SK-N-SH (cell line): ENCODE results near the gene OCA2. TPM values are rescaled to one million over a fixed set of nuclear protein-coding genes. Genes with fewer than 3 reads are reported as not detected.
A peak's percentile ranks its signal among the peaks of the same experiment; 100 is the strongest.

Experiments
- CTCF ChIA-PET: fragments of 300-600, 350-600 bp; formaldehyde crosslinking; extraction: SDS; loops from one replicate; lab custom pipeline; 2021; lab: Yijun Ruan, JAX
- POLR2A ChIA-PET: fragments of 350-600 bp; sonication (Branson Sonifier 250); formaldehyde crosslinking; extraction: SDS; loops from one replicate; lab custom pipeline; 2020; ENCODE audit warnings: antibody characterized with exemption, inconsistent platforms; lab: Yijun Ruan, JAX
- DNase-seq: peaks from one replicate; pipeline ENCODE4 v3.0.0; 2012
- H2AFZ ChIP-seq: fragments of 200-600 bp; sonication (generic); 2 replicates; pipeline ENCODE4 v1.8.1; 2016; ENCODE audit warnings: antibody characterized with exemption, mild to moderate bottlenecking, low read depth
- H3F3A ChIP-seq: fragments of 200-600 bp; sonication (generic); replicated peaks from 2 replicates; pipeline ENCODE3; 2016; ENCODE audit warnings: antibody characterized with exemption, mild to moderate bottlenecking; ENCODE audit not compliant: insufficient read depth
- H3K27ac ChIP-seq, 2 experiments: fragments of 200-500 bp in 1 of 2; fragments of 200-600 bp in 1 of 2; sonication (Bioruptor generic) in 1 of 2; sonication (generic), shearing (Covaris generic) in 1 of 2; 2 replicates each; pipeline versions ENCODE4 v1.5.1 to v1.6.1; 2014 to 2016; ENCODE audit warnings: low read depth in 2 of 2, inconsistent platforms in 1 of 2, low read length in 1 of 2, mild to moderate bottlenecking in 1 of 2, mixed read lengths in 1 of 2
- H3K27me3 ChIP-seq: fragments of 200-600 bp; sonication (generic), shearing (Covaris generic); 2 replicates; pipeline ENCODE4 v1.6.1; 2016; ENCODE audit warnings: mixed run types; ENCODE audit not compliant: insufficient read depth
- H3K36me3 ChIP-seq, 2 experiments: fragments of 200-500 bp in 1 of 2; fragments of 200-600 bp in 1 of 2; sonication (Bioruptor generic) in 1 of 2; sonication (generic) in 1 of 2; replicated peaks in 1 of 2; 2 replicates each; pipeline versions ENCODE3 to v1.5.1; 2014 to 2016; ENCODE audit warnings: low read length in 1 of 2, mild to moderate bottlenecking in 1 of 2; ENCODE audit not compliant: insufficient read depth in 2 of 2, control insufficient read depth in 1 of 2
- H3K4me1 ChIP-seq, 2 experiments: fragments of 200-500 bp in 1 of 2; fragments of 200-600 bp in 1 of 2; sonication (Bioruptor generic) in 1 of 2; sonication (generic), shearing (Covaris generic) in 1 of 2; 2 replicates each; pipeline versions ENCODE4 v1.5.1 to v1.6.1; 2014 to 2016; ENCODE audit warnings: low read depth in 1 of 2, low read length in 1 of 2, mixed run types in 1 of 2; ENCODE audit not compliant: insufficient read depth in 2 of 2, control insufficient read depth in 1 of 2
- H3K4me2 ChIP-seq: fragments of 200-600 bp; sonication (generic), shearing (Covaris generic); 2 replicates; pipeline ENCODE4 v1.6.1; 2017; ENCODE audit warnings: mixed run types
- H3K4me3 ChIP-seq, 2 experiments: fragments of 200-500 bp in 1 of 2; fragments of 200-600 bp in 1 of 2; sonication (Bioruptor generic) in 1 of 2; sonication (generic), shearing (Covaris generic) in 1 of 2; 2 replicates each; pipeline versions ENCODE4 v1.5.1 to v1.8.1; 2014 to 2016; ENCODE audit warnings: low read depth in 2 of 2, inconsistent platforms in 1 of 2, low read length in 1 of 2, mild to moderate bottlenecking in 1 of 2, mixed read lengths in 1 of 2, moderate library complexity in 1 of 2
- H3K79me2 ChIP-seq: fragments of 200-600 bp; sonication (generic); 2 replicates; pipeline ENCODE4 v1.8.1; 2017; ENCODE audit warnings: mild to moderate bottlenecking; ENCODE audit not compliant: insufficient read depth
- H3K9ac ChIP-seq: fragments of 200-600 bp; sonication (generic); 2 replicates; pipeline ENCODE4 v1.6.1; 2017; ENCODE audit warnings: mixed run types
- H3K9me2 ChIP-seq: fragments of 200-600 bp; sonication (generic); 2 replicates; pipeline ENCODE4 v1.6.1; 2017; ENCODE audit warnings: mixed run types
- H3K9me3 ChIP-seq: fragments of 200-600 bp; sonication (generic); 2 replicates; pipeline ENCODE4 v1.6.1; 2017; ENCODE audit warnings: mixed run types, mild to moderate bottlenecking, moderate library complexity
- H4K20me1 ChIP-seq: fragments of 200-600 bp; sonication (generic); 2 replicates; pipeline ENCODE4 v1.6.1; 2017; ENCODE audit warnings: mild to moderate bottlenecking, mixed run types; ENCODE audit not compliant: insufficient read depth
- CHD2 ChIP-seq: fragments of 150-350 bp; IDR thresholded peaks from 2 replicates; pipeline ENCODE4 v1.6.1; 2018; ENCODE audit warnings: low read length; ENCODE audit not compliant: partially characterized antibody
- EP300 ChIP-seq, 2 experiments: IDR thresholded peaks; 2 replicates each; pipeline versions ENCODE4 v1.4.0 to v1.6.1; 2012; ENCODE audit warnings: borderline replicate concordance in 1 of 2, low read depth in 1 of 2, low read length in 1 of 2
- FOXJ3 ChIP-seq: sonication (generic); formaldehyde crosslinking; IDR thresholded peaks from 2 replicates; pipeline ENCODE4 v1.5.1; 2020; ENCODE audit warnings: mild to moderate bottlenecking, missing genetic modification reagents
- GABPA ChIP-seq: IDR thresholded peaks from 2 replicates; pipeline ENCODE4 v1.4.0; 2012; ENCODE audit warnings: low read depth, mild to moderate bottlenecking
- RCOR1 ChIP-seq: fragments of 150-350 bp; IDR thresholded peaks from 2 replicates; pipeline ENCODE4 v1.6.1; 2017; ENCODE audit warnings: antibody characterized with exemption, low read length
- RXRA ChIP-seq: IDR thresholded peaks from 2 replicates; pipeline ENCODE4 v1.4.0; 2012; ENCODE audit warnings: low read depth, mild to moderate bottlenecking, borderline replicate concordance
- SMC3 ChIP-seq: IDR thresholded peaks from 2 replicates; pipeline ENCODE4 v1.6.1; 2012; ENCODE audit warnings: low read depth, low read length, improper control_type of control experiment
- TAF1 ChIP-seq: IDR thresholded peaks from 2 replicates; pipeline ENCODE4 v1.6.1; 2012; ENCODE audit warnings: low read depth, mild to moderate bottlenecking, low read length, moderate library complexity, borderline replicate concordance
- TCF12 ChIP-seq: IDR thresholded peaks from 2 replicates; pipeline ENCODE4 v1.4.0; 2012
- ZBTB33 ChIP-seq: IDR thresholded peaks from 2 replicates; pipeline ENCODE4 v1.4.0; 2012; ENCODE audit warnings: low read depth, borderline replicate concordance
- WGBS: methylation state at CpG from one replicate; pipeline ENCODE4 v1.1.6; 2017; ENCODE audit warnings: low lambda C conversion rate; 5-methylcytosine and 5-hydroxymethylcytosine counted together
- polyA plus RNA-seq, 3 experiments: library from polyadenylated mRNA; depleted of rRNA; stranded (reverse); fragments of >200 nt; gene quantifications; 2 replicates each; pipeline ENCODE4 v1.2.3, GENCODE V29; 2012

Gene OCA2
- polyA plus RNA-seq, 1 of the 3 experiments (the other 2 are of a cell fraction), result 0.16 TPM

GRCh38 chr15:28043691-28044091 lies 55.4 kb downstream of the OCA2 start:
- peak; percentile 45 for DNase-seq
- Histone ChIP-seq H3K4me1 (peaks cover 0 to 8% of the 10 kb centered on the region in 2 experiments; a peak in 2 of 4 replicates), H3K9ac (no peak overlapping the region), H3K4me2 (no peak overlapping the region), H2AFZ (no peak overlapping the region), H3K27me3 (no peaks in the 10 kb centered on the region), H4K20me1 (no peaks in the 10 kb centered on the region), H3K79me2 (no peaks in the 10 kb centered on the region), H3K36me3 (no peaks in the 10 kb centered on the region), H3K9me2 (no peaks in the 10 kb centered on the region), H3K9me3 (no peaks in the 10 kb centered on the region), H3K4me3 (no peak overlapping the region), H3F3A (no peaks in the 10 kb centered on the region), H3K27ac (peak overlapping the region in 1 of 2 experiments; percentile 78; a peak in 2 of 4 replicates)
- ChIA-PET POLR2A (no interaction called here), CTCF (interaction anchor here (0.7 to 2.0 kb wide), 4 partner anchors 22 to 1152 kb away, joined by 3 to 14 read pairs (median 4); no protein-coding TSS in a partner anchor)
- TF ChIP-seq TCF12, result 0 out of 2 replicates have a peak, but pooled peaks have one; percentile 20
- peak in 1 of 2 experiments; percentile 21; a peak in 1 of 4 replicates for TF ChIP-seq EP300 (IDR thresholded peaks at IDR 0.05; ENCODE audit: borderline replicate concordance in 1 of 2, low read depth in 1 of 2, low read length in 1 of 2)
- TF ChIP-seq SMC3, result no peak
- TF ChIP-seq RCOR1, result peak; percentile 67; the same call in 1 of the 2 replicates

DNA sequence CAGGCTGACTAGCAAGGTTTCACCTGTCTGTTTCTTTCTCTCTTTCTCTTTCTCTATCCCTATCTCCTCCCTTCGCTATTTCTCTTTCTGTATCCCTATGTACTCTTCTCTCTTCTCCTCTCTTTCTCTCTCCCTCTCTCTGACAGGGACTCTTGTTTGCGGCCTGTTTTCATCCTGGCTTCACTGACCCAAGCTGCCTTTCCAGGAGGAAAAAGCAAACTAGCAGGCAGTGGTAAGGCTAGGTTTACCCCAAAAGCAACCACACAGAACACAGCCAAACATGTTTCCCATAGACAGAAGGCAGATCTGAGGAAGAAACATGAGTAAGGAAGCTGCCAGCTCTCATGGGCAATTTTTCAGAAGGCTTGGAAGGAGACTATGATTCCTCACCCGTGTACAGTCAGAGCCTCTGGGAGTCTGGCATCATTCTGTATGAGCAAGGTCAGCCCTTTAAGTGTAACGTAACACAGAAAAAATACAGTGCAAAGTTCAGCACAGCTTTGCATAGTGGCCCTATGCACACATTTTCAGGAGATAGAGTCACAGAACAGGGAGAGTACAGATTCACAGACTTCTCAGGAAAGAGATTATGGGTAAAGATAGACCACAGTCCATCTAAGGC lies 61.0 kb downstream of the OCA2 start:
- Histone ChIP-seq H3K9me2 (no peaks in the 10 kb centered on the region), H3K4me3 (no peak overlapping the region), H4K20me1 (no peaks in the 10 kb centered on the region), H3K4me1 (no peaks in the 10 kb centered on the region; a peak in 2 of 4 replicates), H2AFZ (no peak overlapping the region), H3K9me3 (no peaks in the 10 kb centered on the region), H3K9ac (no peak overlapping the region), H3K79me2 (no peaks in the 10 kb centered on the region), H3K27ac (no peak overlapping the region), H3K4me2 (no peak overlapping the region), H3F3A (no peaks in the 10 kb centered on the region), H3K36me3 (no peaks in the 10 kb centered on the region), H3K27me3 (no peaks in the 10 kb centered on the region)
- 31% methylated on average over 4 of the region's 4 CpGs for WGBS
- TF ChIP-seq EP300 (IDR thresholded peaks at IDR 0.05; ENCODE audit: borderline replicate concordance in 1 of 2, low read depth in 1 of 2, low read length in 1 of 2) (no peak), CHD2 (no peak), ZBTB33 (no peak), RXRA (no peak), TAF1 (no peak), GABPA (no peak), FOXJ3 (CRISPR knock-in tag) (no peak)
- no peak for DNase-seq
- CTCF ChIA-PET, result interaction anchor here (1.2 to 1.4 kb wide), 2 partner anchors 16 to 21 kb away, joined by 3 read pairs; no protein-coding TSS in a partner anchor
- POLR2A ChIA-PET, result no interaction called here
